Activated CD4-positive, CD25-positive, alpha-beta regulatory T cell treated with anti-CD3 and anti-CD28 coated beads, Interleukin-2, amount 50 U/mL, for 24 hours (primary cell): ENCODE results near the gene GOLPH3.
"Not testable (repeated sequence)": the region's sequence is repeated elsewhere in the genome, so short reads cannot be mapped to it uniquely, and the experiment has no call there.

Experiments used
- ATAC-seq, 2 donors: fragments of 150-1000 bp; cut with Tn5 transposase; one replicate each; pipeline ENCODE4 v1.10.0; 2021; ENCODE audit warnings: mild to moderate bottlenecking in 1 of 2, moderate library complexity in 1 of 2

Gene GOLPH3

GRCh38 chr5:32174011-32174870 is at the start of gene GOLPH3:
Gene GOLPH3 (minus strand): TSS chr5:32174319. CDS start chr5:32174034, 285 bp downstream.
- ATAC-seq: peak; percentile 92 to 93

GRCh38 chr5:32222723-32223470 is 48.8 kb upstream of the GOLPH3 start:
- no peak for ATAC-seq

DNA sequence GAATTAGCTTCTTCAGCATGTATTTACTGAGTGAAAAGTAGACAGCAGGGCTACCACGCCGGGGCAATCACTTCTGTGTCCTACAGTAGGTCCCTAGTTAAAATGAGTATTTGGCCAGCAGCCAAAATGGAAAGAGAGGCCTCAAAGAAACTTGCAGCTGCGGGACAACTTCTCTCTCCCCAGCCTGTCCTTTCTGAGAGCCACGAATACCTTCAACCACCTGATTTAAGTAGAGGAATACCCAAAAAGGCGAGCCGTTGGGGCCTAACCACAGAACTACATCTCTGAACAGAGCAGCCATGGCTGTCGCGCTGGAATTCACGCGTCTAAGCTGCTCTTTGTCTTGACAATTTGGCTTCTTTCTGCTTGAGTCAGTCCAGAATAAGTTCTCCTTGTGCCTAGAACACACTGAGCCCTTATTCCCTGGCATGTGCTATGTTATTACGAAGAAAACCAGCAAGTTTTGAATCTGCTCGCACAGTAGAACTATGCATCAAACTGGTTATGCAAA is 43.8 kb upstream of the GOLPH3 start:
- no peak for ATAC-seq

GRCh38 chr5:32214344-32214743 is 40.2 kb upstream of the GOLPH3 start:
- ATAC-seq: not testable (repeated sequence)

- ATAC-seq: no peak
These were observed 36.0 kb upstream of the GOLPH3 start for GRCh38 chr5:32210151-32210550.

GRCh38 chr5:32208837-32209236 is 34.7 kb upstream of the GOLPH3 start:
- ATAC-seq: not testable (repeated sequence)

GRCh38 chr5:32207355-32207634 is 33.2 kb upstream of the GOLPH3 start:
- ATAC-seq: no peak

GRCh38 chr5:32206509-32207354 is 32.6 kb upstream of the GOLPH3 start:
- ATAC-seq: no peak

DNA sequence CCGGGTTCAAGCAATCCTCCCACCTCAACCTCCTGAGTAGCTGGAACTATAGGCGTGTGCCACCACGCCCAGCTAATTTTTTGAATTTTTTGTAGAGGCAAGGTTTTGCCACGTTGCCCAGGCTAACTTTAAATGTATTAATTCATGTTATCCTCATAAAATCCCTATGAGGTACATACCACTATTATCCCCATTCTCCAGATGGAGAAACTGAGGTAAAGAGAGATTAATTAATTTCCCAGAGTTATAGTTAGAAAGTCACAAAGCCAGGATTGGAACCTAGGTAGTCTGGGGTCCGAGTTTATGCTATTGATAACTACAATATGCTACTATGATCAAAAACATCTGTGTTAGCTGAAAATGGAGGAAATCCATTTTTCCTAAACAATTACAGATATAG is 31.9 kb upstream of the GOLPH3 start:
- no peak for ATAC-seq

DNA sequence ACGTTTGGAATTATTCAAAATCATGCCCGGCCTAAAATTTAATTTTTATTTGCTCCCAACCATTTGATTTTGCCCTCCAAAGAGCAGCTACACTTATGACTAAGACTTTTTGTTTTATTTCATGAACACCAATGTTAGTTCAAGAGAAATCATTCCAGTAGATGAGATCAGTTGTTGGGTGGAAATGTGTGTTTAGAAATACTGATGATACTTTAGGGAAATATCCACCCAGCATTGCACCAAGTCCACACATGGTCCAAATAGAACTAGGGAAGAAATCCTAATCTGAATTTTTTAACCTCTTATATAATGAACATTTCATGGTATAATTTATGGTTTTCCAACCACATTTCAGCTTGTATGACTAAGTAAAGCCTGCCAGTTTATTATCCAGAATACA is 28.3 kb upstream of the GOLPH3 start:
- ATAC-seq: no peak

DNA sequence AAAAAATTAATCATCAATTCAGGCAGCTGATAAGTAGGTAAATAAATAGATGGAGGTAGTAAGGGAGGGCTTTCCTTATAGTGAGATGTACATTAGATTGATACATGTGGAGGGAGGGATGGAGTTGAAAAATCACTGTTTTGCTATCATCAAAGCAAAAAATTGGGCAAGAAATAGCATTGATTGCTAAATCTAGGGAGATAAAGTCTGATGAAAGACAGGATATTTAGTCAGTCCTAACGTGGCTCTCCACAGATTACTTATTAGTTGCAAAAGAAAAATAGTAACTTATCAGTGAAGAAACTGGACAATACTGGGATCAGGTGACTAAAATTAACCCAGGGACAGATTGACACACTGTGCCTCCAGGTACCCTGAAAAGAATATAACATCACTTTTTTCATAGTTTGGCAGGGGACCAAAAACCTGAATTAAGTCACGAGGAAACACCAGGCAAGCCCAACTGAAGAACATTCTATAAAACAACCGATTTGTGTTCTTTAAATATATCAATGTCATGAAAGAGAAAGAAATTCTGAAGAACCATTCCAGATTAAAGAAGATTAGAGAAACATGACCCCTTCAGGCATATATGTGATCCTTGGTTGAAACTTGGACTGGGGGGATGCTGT is 27.1 kb upstream of the GOLPH3 start:
- ATAC-seq: no peak

DNA sequence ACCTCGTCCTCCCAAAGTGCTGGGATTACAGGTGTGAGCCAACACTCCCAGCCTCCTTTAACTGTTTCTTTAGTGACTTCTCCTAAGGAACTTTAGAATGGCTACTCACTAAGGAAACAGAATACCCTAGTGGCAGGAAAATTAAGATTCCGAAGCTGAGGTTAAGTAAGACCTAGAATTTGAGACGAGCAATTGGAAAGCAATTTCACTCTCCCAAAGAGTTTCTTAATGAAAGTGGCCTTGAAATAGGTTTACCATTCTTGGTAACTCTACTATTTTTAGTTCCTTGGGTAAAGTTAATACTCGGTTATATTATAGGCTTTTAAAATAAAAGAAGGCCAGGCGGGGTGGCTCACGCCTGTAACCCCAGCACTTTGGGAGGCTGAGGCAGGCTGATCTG is 22.9 kb upstream of the GOLPH3 start:
- no peak for ATAC-seq

GRCh38 chr5:32195265-32195664 is 21.1 kb upstream of the GOLPH3 start:
- no peak for ATAC-seq

- no peak for ATAC-seq
These were observed 19.5 kb upstream of the GOLPH3 start for GRCh38 chr5:32193591-32193990.

GRCh38 chr5:32190095-32190494 is 16.0 kb upstream of the GOLPH3 start:
- ATAC-seq: no peak

GRCh38 chr5:32187675-32188074 is 13.6 kb upstream of the GOLPH3 start:
- no peak for ATAC-seq

GRCh38 chr5:32182463-32183063 is 8.4 kb upstream of the GOLPH3 start:
- ATAC-seq: no peak

- peak; percentile 8 to 11 for ATAC-seq
These were observed 680 bp downstream of the GOLPH3 start for GRCh38 chr5:32173267-32174010.

DNA sequence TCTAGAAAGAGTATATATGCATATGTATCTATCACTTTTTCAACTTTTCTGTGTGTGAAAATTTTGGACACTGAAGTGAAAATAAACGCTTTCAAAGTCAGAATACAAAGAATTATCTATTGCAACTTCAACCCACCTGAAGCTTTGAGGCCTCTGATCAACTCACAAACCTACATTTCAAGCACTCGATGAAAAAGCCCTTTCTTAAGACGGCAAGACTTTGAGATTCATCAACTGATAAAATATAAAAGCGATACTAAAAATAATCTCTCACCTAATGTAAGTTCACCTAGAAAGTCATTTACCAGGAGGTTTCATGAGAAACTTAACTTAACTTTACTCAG is 1.2 kb downstream of the GOLPH3 start:
- ATAC-seq: no peak

DNA sequence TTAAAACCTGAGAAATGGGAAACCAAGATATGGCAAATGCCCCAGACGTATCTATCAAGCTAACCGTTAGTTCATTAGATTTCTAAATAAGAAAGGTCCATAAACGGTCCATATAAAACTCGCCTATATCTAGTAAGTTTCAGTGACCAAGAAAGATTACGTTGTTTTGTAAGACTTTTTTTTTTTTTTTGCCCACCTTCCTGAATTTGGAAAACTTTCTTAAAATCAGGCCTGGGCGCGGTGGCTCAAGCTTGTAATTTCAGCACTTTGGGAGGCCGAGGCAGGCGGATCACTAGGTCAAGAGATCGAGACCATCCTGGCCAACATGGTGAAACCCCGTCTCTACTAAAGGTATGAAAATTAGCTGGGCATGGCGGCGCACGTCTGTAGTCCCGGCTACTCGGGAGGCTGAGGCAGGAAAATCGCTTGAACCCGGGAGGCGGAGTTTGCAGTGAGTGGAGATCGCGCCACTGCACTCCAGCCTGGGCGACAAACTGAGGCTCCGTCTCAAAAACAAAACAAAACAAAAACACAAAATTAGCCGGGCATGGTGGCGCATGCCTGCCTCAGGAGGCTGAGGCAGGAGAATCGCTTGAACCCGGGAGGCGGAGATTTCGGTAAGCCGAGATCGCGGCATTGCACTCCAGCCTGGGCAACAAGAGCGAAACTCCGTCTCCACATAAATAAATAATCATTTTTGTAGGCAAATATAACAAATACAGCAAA is 1.8 kb downstream of the GOLPH3 start:
- ATAC-seq: not testable (repeated sequence)
